Midbrain (tissue), 1 donor: ENCODE results near the gene PIK3IP1.
"Not testable (repeated sequence)": the region's sequence is repeated elsewhere in the genome, so short reads cannot be mapped to it uniquely, and the experiment has no call there.

ENCODE experiments used
- DNase-seq: peaks from one replicate; lab custom pipeline; 2025; lab: John Stamatoyannopoulos, UW

PIK3IP1 gene, protein sequence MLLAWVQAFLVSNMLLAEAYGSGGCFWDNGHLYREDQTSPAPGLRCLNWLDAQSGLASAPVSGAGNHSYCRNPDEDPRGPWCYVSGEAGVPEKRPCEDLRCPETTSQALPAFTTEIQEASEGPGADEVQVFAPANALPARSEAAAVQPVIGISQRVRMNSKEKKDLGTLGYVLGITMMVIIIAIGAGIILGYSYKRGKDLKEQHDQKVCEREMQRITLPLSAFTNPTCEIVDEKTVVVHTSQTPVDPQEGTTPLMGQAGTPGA

DNA sequence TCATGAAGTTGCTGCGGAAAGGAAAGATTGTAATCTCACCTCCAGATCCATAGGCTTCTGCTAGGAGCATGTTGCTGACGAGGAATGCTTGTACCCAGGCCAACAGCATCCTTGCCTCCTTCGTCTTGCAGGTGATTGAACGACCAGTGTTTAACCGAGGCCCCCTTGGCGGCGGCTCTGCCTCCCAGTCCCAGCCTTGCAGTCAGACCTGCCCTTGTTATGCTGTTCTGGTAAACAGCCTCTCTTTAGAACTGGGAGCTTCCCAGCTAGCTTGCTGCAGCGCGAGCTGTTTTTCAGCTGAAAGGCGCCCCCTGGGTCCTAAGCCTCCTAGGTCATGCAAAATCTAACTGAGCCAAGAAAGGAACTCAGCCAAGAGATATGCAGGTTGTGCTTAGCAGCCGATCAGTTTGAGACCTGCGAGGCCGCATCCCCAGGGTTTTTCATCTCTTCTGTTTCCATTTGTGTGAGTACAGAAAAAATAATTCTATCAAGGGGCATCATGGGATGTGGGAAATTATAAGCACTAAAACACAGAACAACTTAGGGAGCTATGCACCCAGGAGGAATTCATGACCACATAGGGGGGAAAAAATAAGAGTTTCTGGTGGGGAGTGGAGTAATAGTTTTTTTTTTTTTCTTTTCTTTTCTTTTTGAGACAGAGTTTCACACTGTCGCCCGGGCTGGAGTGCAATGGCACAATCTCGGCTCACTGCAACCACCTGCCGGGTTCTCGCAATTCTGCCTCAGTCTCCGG, at the start of gene PIK3IP1:
Gene PIK3IP1 (minus strand): TSS at position 253 of the 754 bp plus-strand sequence. CDS start 144 bp downstream, at position 109.
- DNase-seq = peak; percentile 94

DNA sequence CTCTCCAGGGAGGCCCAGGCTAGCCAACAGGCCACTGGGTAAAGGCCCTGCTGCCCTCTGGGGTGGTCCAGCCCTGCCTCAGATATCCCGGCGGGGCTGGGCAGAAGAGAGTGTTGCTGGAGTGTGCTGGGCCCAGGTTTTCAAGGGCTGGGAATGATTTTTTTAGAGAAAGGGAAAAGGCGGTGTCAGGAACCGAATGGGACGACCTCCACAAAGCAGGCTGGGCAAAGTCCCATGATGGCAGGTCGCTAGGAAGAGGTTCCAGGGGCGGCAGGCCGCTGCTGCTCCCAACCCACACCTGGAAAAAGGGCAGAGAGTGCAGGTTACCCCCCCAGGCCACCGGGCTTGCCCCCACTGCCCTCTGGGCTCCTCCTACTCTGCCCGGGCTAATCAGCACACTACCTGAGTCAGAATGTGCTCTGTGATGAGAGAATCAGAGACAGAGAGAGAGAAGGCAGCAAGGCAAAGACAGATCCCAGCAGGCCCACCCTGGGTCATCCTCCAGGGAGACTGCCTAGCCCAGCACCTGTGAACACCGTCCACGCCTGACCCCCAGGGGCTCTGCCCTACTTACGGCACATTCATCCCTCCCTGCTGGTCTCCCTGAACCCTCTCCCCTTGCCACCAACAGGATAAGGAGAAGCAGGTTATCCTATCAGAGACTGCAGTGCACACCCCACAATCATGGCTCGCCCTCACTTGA, 49.2 kb upstream of the PIK3IP1 start:
- no peak for DNase-seq

DNA sequence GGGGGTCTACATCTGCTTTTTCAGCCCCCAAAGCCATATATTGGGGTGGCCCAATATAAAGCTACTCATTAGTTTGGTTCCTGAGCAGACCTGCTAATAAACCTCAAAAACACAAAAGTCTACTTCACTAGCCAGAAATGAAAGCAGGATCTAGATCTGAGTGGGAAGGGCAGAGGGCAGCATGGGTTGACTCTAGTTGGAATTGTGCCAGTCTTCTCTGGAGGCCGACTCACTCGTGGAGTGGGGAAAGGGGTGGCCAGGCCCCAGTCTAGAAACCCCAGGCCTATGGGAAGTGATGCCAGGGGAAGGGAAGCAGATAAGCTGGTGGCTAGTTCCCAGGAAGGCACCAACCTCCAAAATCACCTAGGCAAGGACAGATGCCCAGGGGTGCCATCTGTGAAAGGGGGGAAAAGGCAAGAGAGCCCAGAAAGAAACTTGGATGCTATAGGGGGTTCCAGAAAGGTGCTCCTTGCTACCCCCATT, 48.5 kb upstream of the PIK3IP1 start:
- DNase-seq = no peak

DNA sequence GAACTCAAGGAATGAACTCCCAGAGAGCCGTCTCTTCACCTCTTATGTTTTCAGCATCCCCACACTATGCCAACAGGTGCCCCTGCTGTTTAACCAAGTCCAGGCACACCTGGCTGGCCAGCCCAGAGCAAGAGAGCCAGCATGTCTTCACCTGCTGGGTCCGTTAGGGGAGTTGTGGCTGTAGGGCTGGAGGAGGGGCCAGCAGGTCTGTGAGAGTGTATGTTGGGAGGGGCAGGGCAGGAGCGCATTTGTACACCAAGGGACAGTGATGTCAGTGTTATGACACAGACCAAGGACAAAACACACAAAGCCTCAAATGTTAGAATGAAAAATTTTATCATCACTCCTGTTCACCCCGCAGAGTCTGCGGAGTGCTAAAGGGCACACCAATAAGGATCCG, 48.1 kb upstream of the PIK3IP1 start:
- DNase-seq = no peak

DNA sequence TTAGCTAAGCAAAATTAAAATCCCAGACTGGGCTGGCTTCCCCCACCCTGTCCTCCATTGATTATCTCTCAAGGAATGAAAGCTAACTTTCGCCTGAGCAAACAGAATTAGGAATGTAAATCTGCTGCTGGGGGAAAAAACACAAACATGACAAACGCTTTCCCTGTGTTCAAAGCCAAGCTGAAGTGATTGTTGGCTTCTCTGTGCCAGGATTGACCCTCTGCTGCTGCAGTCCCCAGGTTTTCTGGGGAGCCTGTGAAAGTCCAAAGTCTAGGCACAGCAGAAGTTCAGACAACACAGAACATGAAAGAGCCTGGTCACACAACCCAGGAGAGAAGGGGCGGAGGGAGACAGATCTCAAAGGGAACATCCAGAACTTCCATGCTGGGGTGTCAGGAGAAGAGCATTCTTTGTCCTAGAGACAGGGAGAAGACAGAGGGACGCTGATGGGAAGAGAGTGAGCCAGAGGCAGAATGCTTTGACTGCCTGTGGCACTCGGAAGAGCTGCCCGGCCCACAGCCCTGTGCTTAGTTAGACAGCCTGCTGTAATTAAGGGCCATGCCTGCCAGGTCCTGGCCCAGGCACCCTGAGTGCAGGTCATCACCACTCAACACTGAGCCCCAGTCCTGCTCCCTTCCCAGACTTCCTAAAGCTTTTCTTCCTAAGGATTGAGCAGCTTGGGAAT, 47.0 kb upstream of the PIK3IP1 start:
- no peak for DNase-seq

DNA sequence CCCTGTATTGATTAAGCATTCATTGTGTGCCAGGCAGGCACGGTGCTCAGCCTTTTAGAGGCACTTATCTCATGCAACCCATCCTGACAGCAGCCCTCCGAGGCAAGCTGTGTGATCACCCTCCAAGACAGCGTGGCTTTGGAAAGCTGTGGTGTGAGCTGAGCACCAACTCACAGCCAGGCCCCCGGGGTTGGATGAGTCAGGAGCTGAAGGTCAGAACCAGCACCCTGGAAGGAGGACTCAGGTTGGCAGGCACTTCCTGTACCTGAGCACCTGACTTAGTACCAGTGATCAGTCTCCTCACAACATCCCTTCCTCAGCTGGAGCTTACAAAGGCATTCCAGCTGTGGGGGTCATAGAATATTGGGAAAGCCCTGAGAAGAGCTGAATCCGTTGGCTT, 44.9 kb upstream of the PIK3IP1 start:
- no peak for DNase-seq

DNA sequence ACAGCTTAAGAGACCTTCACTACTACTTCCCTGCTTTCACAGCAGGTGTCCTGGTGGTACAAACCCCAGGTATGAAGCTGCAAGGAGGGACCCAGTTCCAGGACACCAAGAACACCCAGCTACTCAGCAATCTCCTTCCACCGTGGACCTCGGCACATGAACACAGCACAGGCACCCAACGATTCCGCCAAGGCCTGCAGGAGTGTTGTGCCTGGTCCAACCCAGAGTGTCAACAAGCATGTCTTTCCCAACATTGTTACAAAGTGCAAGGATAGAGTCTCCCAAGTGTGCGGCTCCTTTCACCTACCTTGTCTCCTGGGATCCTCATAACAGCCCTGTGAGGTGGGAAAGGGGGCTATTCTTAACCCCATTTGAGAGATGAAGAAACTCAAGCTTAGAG, 42.0 kb upstream of the PIK3IP1 start:
- no peak for DNase-seq

DNA sequence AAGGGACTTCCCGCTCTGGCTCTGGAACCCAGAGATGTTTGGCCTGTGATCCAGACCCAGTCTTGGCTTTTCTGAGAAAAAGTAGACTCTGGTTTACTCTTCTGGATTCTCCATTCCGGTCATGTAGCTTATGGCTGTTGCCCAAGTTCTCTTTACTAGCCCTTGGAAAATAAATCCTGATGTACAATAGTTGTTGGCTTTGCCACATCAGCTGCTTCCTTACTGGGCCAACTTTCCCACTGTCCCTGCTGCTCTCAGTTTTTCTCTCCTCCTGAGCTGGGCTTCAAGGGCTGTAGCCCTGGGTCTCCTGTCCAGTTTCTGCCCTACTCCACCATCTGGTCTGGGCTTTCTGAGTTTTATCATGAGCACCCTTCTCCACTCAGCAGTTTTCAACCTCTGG, 41.4 kb upstream of the PIK3IP1 start:
- DNase-seq = peak; percentile 44

DNA sequence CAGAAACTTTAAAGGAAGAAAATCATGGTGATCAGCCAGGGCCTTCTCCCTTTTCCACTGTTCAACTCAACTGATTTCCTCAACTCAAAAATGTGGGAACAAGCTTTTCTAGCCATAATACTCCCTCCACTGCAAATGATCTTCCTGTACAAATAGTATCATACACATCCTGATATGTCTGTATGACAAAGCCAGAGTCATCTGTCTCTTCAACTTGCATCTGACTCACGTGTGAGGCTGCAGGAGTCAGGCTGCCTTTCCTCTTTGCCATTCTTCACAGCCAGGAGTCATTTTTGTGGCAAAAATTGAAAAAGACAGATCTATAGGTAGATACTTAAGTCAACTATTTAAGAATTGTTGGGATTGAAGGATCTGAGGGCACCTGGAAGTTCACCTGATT, 40.6 kb upstream of the PIK3IP1 start:
- no peak for DNase-seq

DNA sequence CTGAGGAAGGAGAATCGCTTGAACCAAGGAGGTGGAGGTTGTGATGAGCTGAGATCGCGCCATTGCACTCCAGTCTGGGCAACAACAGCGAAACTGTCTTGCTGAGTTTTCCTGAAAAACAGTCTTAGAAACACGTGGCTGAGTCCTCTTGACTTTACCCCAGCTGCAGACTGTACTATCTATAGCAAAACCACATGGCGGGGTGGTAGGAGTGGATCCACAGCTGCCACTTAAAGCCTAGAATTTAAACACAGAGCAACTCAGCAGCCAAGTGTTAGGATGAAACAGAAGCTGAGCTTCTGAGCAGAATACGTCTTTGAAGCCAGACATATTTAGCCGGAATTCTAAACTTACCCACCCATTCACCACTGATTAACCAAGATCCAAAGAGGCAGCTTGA, 39.7 kb upstream of the PIK3IP1 start:
- no peak for DNase-seq

DNA sequence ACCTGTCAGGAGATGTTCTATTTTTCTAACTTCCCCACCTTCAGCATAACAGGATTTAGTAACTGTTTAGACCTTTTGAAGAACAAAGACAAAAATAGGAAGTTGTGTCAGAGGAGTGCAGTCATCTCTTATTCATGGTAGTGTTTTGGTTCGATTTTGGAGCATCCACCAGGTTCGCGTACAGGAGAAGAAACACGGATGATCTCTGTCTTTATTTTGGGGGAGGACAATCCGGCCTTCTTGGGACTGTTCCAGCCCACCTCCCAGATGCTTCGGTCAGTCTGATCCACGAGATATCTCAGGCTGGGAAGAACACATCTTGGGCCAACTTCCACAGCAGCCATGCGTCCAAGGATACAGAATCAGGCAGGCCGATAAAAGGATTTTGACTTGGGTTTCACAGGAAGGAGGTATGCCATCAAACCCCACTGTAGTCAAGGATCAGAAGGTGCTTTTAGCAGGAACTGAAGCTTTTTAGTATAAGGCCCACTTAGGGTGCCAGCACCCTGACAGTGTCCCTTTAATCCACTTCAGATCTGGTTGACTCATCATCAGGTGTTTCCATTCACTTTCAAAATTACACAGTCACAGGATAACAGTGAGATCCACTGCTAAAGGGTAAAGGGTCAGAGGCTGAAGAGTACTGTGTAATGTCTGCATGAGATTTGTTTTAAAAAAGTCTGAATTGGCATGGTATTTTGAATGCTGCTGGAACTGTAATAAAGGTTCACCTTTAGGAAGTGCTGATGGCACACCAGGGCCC, 37.3 kb upstream of the PIK3IP1 start:
- no peak for DNase-seq

DNA sequence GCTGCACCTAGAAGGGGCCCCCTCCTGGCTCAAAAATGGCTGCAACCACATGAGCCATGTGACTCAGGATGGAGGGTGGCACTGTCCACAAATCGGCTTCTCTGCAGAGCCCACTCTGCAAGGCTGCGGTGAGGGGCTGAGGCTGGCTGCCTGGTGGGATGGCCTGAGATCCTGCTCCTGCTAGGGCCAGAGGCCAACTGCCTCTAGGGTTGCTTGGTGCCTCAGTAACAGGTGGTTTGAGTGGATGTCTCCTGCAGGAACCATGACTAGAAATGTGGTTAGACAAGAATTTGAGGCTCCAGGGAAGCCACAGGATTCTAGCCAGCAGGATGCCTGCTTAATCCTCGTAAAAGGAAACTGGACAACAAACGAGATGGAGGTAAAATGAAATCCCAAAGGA, 36.7 kb upstream of the PIK3IP1 start:
- DNase-seq = no peak

DNA sequence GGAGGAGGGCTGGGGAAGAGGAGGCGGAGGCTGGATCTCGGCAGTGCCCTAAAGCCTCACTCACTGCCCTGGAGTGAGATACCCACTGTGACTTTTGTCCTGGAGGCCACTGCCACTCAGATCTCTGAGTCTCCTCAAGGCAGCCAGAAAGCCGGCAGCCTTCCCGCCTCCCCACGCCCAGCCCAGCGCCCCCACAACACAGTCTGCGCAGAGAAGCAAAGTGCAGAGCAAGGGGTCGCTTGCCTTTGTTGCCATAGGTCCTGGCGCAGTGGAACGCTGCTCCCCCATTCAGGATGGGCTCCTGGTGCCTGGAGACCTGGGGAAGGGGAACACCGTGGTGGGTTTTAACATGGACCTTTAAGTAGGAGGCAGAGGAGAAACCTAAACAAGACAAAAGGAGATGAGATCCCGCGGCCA, 36.3 kb upstream of the PIK3IP1 start:
- no peak for DNase-seq

DNA sequence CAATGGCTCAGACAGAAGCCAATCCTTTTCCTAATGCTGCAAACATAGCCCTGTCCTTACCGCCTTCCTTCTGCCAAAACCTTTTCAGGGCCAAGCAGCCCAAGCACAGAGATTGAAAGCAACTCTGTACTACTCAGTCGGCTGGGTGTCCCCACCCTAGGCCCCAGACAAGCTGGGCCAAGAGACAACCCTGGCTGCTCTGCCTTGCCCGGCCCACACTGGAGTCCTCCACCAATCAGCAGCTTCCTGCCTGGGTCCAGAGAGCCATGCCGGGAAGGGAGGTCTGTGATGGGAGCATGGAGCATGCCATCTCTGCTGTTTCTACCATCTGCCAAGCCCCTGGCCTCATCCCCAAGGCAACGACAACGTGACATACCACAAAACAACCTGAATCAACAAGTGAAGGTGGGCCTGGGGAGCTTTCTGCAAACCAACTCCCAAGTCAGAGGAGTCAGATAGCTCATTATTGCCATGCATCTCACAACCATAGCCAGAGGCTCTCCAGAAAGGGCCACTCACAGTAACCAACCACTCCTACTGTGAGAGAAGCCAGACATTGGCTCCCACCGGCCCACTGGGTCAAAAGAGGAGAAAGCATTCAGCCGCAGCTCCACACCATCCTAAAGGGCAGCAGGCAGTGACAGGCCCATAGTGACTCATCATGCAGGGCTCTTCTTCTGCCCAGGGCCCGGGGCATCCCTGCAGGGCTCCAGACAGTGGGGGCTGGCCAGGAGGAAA, 35.7 kb upstream of the PIK3IP1 start:
- no peak for DNase-seq

DNA sequence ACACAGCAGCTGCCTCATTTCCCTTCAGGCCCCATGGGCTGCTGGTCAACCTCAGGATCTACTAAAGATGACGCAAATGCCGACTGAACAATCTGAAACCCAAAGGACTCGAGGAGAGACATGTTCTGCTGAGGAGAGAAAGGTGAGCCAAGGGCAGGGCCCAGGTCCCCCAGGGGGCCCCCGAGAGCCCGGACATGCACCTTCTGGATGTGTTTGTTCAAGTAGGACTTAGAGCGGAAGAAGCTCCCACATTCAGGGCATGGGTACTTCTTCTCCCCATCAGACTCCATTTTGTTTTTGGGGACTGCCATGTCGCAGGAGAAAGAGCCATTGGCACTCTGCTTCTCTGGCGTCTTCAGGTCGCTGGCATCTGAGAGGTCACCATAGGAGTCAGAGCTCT, 34.6 kb upstream of the PIK3IP1 start:
- no peak for DNase-seq

DNA sequence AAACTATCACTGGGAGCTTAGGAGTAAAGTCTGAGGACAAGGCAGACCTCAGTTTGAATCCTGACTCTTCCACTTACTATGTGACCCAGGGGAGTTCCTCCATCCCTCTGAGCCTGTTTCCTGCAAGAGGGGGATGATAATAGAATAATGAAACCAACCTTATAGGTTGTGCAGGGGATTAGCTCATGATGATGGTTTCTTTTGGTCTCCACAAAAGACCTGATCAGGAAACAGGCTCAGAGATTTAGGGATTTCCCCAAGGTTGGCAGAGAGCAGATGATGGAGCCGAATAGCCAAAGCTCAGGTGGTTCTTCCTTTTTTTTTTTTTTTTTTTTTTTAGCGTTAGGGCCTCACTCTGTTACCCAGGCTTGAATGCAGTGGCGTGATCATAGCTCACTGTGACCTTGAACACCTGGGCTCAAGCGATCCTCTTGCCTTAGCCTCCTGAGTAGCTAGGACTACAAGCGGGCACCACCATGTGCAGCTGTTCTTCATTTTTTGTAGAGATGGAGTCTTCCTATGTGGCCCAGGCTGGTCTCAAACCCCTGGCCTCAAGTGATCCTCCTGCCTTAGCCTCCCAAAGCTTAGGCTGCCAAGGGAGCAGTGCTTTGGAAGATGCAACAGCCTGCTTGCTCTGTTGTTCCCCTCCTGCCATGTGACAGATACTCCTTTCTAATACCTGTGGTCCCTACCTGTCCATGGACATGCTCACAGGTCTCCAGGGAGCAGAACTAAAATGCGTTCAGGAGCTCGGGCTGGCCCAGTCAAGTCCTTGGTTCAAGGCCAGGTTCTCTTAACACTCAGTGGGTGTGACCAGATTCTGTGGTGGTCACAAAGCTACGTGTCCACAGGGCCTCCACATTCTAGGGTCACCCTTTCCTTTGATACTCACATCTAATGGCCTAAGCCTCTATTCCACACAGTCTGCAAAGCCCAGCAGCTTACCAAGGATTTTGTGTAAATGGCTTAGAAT, 31.6 kb upstream of the PIK3IP1 start:
- DNase-seq = no peak

DNA sequence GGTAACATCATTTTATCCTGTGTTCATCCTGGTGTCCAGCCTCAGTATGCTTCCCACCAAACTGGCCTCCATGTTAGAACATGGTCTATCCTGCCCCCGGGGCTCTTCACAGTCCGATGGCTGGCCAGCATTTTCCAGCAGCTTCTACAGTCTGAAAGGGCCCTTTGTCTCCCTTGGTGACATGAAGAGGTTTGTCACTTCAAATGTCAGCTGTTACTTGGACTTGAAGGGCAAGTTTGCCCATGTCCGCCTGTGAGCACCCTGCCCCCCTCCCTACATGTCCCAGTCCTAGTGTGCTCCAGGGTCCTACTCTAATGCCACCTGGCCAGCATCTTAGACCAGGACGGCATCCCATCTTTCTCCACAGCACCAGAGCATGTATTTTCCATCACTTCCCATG, 29.1 kb upstream of the PIK3IP1 start:
- peak; percentile 38 for DNase-seq

DNA sequence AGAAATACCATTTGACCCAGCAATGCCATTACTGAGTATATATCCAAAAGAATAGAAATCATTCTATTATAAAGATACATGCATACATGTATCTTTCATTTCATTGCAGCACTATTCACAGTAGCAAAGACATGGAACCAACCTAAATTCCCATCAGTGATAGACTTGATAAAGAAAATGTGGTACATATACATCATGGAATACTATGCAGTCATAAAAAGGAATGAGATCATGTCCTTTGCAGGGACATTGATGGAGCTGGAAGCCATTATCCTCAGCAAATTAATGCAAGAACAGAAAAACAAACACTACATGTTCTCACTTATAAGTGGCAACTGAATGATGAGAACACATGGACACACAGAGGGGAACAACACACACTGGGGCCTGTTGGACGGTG, 21.9 kb upstream of the PIK3IP1 start:
- DNase-seq = not testable (repeated sequence)

DNA sequence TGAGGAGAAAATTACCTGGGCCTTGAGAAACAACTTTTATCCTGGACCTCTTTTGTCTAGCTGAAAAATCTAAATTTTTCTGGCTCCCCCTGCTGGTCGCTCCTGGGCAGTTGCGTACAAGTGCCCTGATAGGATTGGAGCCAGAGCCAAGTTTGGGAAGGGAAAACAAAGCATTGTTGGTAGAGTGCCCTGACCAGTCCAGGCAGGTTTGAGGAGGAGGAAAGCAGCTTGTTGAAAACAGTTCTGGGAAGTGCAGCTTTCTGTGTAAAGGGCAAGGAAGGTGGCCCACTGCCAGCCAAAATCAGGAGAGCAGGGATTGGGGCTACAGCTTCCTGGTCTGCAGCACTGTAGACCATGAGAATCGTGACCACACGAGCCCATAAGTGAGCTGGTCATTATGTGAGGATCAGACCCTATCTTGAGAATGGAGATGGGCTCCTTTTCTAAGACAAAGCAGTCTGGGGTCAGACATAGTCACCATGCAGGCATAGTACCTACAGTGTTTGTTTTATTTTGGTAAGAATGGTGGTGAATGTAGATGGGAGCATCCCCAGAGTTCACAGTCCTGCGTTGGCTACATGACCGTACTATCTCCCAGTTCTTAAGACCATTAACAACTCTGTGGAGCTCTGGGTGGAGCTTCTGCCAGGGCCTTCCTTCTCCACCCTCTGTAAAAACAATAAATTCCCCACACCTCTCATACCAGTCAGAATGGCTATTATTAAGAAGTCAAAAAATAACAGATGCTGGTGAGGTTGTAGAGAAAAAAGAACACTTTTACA, 21.3 kb upstream of the PIK3IP1 start:
- peak; percentile 78 for DNase-seq
